ENCODE results near the gene SRMS. TPM values are rescaled to one million over a fixed set of nuclear protein-coding genes. Genes with fewer than 3 reads are reported as not detected.
A peak's percentile ranks its signal among the peaks of the same experiment; 100 is the strongest.

The SRMS gene
- total RNA-seq, 1 experiment from 2014 or later = 1.4 TPM

- no peak overlapping the region for H3K27ac Mint-ChIP-seq (ENCODE audit: low read depth, unreplicated experiment)
- intact Hi-C loops (cut with micrococcal nuclease) = no loop called here
Measured at GRCh38 chr20:63525971-63526370, 21.6 kb downstream of the SRMS start.

DNA sequence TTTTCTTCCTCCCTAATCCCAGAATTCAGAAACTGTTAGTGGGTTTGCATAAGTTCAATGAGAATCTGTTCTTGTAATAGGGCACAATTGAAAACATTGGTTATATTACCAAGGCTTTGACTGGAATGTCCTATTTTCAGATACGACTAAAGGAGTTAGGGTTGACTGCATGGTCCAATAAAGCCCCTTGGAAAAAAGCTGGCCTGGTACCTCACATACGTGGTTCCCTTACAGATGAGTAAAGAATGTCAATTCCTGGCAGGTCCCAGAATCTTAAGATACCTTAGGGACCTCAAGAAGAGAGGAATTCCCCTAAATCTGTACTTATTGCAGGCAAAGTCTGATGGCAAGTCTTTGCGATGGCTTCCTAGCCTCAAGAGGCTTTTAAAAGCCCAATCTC lies 22.4 kb downstream of the SRMS start:
- H3K9me3 Mint-ChIP-seq (ENCODE audit: unreplicated experiment) = no peaks in the 10 kb centered on the region
- CTCF ChIA-PET = no interaction called here

More at GRCh38 chr20:63525971-63526370, 21.6 kb downstream of the SRMS start:
- DNase-seq (ENCODE audit: unreplicated experiment) = no peak
- BruUV-seq (replicated peaks) = no TSS peak
- Mint-ChIP-seq H3K9me3 (ENCODE audit: unreplicated experiment) (no peaks in the 10 kb centered on the region), H3K36me3 (ENCODE audit: insufficient read depth, unreplicated experiment) (peaks cover 34% of the 10 kb centered on the region), H3K27me3 (ENCODE audit: insufficient read depth, unreplicated experiment) (no peaks in the 10 kb centered on the region), H3K4me3 (ENCODE audit: unreplicated experiment) (no peak overlapping the region), H3K4me1 (ENCODE audit: insufficient read depth, unreplicated experiment) (no peaks in the 10 kb centered on the region)
- TF ChIP-seq, protein P1, sequence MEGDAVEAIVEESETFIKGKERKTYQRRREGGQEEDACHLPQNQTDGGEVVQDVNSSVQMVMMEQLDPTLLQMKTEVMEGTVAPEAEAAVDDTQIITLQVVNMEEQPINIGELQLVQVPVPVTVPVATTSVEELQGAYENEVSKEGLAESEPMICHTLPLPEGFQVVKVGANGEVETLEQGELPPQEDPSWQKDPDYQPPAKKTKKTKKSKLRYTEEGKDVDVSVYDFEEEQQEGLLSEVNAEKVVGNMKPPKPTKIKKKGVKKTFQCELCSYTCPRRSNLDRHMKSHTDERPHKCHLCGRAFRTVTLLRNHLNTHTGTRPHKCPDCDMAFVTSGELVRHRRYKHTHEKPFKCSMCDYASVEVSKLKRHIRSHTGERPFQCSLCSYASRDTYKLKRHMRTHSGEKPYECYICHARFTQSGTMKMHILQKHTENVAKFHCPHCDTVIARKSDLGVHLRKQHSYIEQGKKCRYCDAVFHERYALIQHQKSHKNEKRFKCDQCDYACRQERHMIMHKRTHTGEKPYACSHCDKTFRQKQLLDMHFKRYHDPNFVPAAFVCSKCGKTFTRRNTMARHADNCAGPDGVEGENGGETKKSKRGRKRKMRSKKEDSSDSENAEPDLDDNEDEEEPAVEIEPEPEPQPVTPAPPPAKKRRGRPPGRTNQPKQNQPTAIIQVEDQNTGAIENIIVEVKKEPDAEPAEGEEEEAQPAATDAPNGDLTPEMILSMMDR (IDR thresholded peaks at IDR 0.05; ENCODE audit: unreplicated experiment) = no peak
- ChIA-PET CTCF (interaction anchor here (0.6 kb wide), 1 partner anchor 9 kb away, joined by 3 read pairs; no protein-coding TSS in a partner anchor), POLR2A (interaction anchor here (0.7 to 5.1 kb wide), 3 partner anchors 8 to 313 kb away, joined by 3 to 38 read pairs (median 4); partner anchors contain the start of gene PTK6)

GRCh38 chr20:63522981-63523611 lies 24.5 kb downstream of the SRMS start:
- Mint-ChIP-seq H3K27ac (ENCODE audit: low read depth, unreplicated experiment) (no peak overlapping the region), H3K27me3 (ENCODE audit: insufficient read depth, unreplicated experiment) (no peaks in the 10 kb centered on the region), H3K36me3 (ENCODE audit: insufficient read depth, unreplicated experiment) (peaks cover 34% of the 10 kb centered on the region), H3K9me3 (ENCODE audit: unreplicated experiment) (no peaks in the 10 kb centered on the region), H3K4me3 (ENCODE audit: unreplicated experiment) (no peak overlapping the region), H3K4me1 (ENCODE audit: insufficient read depth, unreplicated experiment) (no peaks in the 10 kb centered on the region)
- BruUV-seq (replicated peaks) = no TSS peak
- ChIA-PET POLR2A (interaction anchor here (5.4 kb wide), 1 partner anchor 11 kb away, joined by 124 read pairs; the partner anchor contains the start of gene PTK6), CTCF (interaction anchor here (0.6 to 4.1 kb wide), 6 partner anchors 14 to 562 kb away, joined by 3 to 20 read pairs (median 4); partner anchors contain the start of gene PTK6)
- TF ChIP-seq, protein P1 (IDR thresholded peaks at IDR 0.05; ENCODE audit: unreplicated experiment) = no peak
- no peak for DNase-seq (ENCODE audit: unreplicated experiment)
- intact Hi-C loops (cut with micrococcal nuclease) = no loop called here

More for the DNA sequence above, 22.4 kb downstream of the SRMS start:
- Mint-ChIP-seq H3K27me3 (ENCODE audit: insufficient read depth, unreplicated experiment) (no peaks in the 10 kb centered on the region), H3K4me3 (ENCODE audit: unreplicated experiment) (no peak overlapping the region), H3K4me1 (ENCODE audit: insufficient read depth, unreplicated experiment) (no peaks in the 10 kb centered on the region), H3K27ac (ENCODE audit: low read depth, unreplicated experiment) (no peak overlapping the region), H3K36me3 (ENCODE audit: insufficient read depth, unreplicated experiment) (peaks cover 34% of the 10 kb centered on the region)
- BruUV-seq (replicated peaks) = no TSS peak
- POLR2A ChIA-PET = interaction anchor here (0.7 to 5.1 kb wide), 3 partner anchors 9 to 455 kb away, joined by 3 to 38 read pairs (median 3); partner anchors contain the start of gene PTK6
- TF ChIP-seq, protein P1 (IDR thresholded peaks at IDR 0.05; ENCODE audit: unreplicated experiment) = no peak
- no peak for DNase-seq (ENCODE audit: unreplicated experiment)
- intact Hi-C loops (cut with micrococcal nuclease) = no loop called here

- CTCF ChIA-PET = interaction anchor here (0.5 to 4.1 kb wide), 11 partner anchors 12 to 563 kb away, joined by 3 to 20 read pairs (median 4); partner anchors contain the start of gene PTK6
- TF ChIP-seq, protein P1 (IDR thresholded peaks at IDR 0.05; ENCODE audit: unreplicated experiment) = no peak
- Mint-ChIP-seq H3K27ac (ENCODE audit: low read depth, unreplicated experiment) (no peak overlapping the region), H3K4me1 (ENCODE audit: insufficient read depth, unreplicated experiment) (no peaks in the 10 kb centered on the region), H3K27me3 (ENCODE audit: insufficient read depth, unreplicated experiment) (no peaks in the 10 kb centered on the region), H3K36me3 (ENCODE audit: insufficient read depth, unreplicated experiment) (peaks cover 34% of the 10 kb centered on the region), H3K4me3 (ENCODE audit: unreplicated experiment) (peak overlapping the region; percentile 83), H3K9me3 (ENCODE audit: unreplicated experiment) (no peaks in the 10 kb centered on the region)
- no peak for DNase-seq (ENCODE audit: unreplicated experiment)
- intact Hi-C loops (cut with micrococcal nuclease) = no loop called here
- POLR2A ChIA-PET = interaction anchor here (0.5 to 5.4 kb wide), 12 partner anchors 12 to 757 kb away, joined by 3 to 124 read pairs (median 4); partner anchors contain the start of genes PRPF6, PTK6, RTEL1 and SAMD10
- no TSS peak for BruUV-seq (replicated peaks)
Measured at GRCh38 chr20:63522091-63522868, 25.3 kb downstream of the SRMS start.
